ENCODE results near the gene MCIDAS.

GRCh38 chr5:55172051-55172899 is 54.8 kb downstream of the MCIDAS start:
- peak; percentile 73 to 84 (median 79) for TF ChIP-seq CTCF (IDR thresholded peaks at IDR 0.05)
- TF ChIP-seq POLR2A (IDR thresholded peaks at IDR 0.05), result no peak

Data from testis (tissue), 2 donors.